Neuron (in vitro differentiated cells): ENCODE data around the gene INSR.
A peak's percentile ranks its signal among the peaks of the same experiment; 100 is the strongest.

Source experiments
- H2AFZ ChIP-seq: one replicate; pipeline ENCODE4 v1.6.1; 2013; ENCODE audit warnings: low read depth, mild to moderate bottlenecking, inconsistent platforms, low read length, moderate library complexity
- H3K27me3 ChIP-seq: one replicate; pipeline ENCODE4 v1.6.1; 2013; ENCODE audit warnings: low read length; ENCODE audit not compliant: insufficient read depth
- H3K36me3 ChIP-seq: one replicate; pipeline ENCODE4 v1.6.1; 2013; ENCODE audit warnings: low read length; ENCODE audit not compliant: insufficient read depth
- H3K4me1 ChIP-seq: one replicate; pipeline ENCODE4 v1.6.1; 2013; ENCODE audit warnings: low read length; ENCODE audit not compliant: insufficient read depth
- H3K4me3 ChIP-seq: 2 replicates; pipeline ENCODE4 v1.5.1; 2013; ENCODE audit warnings: mild to moderate bottlenecking, low read length, moderate library complexity
- H3K9me3 ChIP-seq: one replicate; pipeline ENCODE4 v1.6.1; 2013; ENCODE audit warnings: low read length

Gene INSR

DNA sequence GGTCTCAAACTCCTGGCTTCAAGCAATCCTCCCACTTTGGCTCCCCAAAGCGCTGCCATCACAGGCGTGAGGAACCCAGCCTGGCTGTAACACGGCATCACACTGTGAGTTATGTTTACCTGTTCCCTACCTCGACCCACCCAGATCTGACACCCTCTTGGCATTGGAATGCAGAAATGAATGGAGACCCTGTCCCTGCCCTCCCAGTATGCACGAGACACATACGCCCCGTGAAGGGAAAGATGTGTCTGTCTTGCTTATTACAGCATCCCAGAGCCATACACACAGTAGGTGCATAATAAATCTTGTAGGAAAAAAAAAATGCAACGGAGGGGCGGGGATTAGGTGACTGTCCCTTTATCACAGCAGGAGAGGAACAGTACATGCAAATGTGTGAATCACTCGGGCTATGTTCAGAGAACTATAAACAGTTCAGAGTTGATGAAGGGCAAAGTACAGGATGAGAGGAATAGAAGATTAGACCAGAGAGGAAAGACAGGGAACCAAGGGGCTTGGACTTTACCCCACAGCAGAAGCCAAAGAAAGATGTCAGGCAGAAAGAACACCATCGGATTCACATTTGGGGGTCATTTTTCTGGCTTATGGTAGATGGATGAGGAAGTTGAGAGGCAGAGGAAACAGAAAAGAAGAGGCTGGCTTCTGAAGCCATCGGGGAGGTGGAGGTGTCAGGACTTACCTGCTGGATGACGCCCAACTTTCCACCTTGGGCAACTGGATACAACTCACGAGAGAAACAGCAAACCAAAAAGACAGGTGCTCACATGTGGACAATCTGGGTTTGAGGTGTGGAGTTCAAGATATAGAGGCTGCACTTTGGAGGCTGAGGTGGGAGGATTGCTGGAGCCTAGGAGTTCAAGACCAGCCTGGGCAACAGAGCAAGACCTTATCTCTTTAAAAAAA is 94.3 kb downstream of the INSR start:
- peaks cover 13% of the 10 kb centered on the region for H3K4me1 ChIP-seq
- H3K36me3 ChIP-seq: no peaks in the 10 kb centered on the region
- no peak overlapping the region for H3K4me3 ChIP-seq
- no peak overlapping the region for H2AFZ ChIP-seq
- H3K9me3 ChIP-seq: no peaks in the 10 kb centered on the region
- H3K27me3 ChIP-seq: no peaks in the 10 kb centered on the region

DNA sequence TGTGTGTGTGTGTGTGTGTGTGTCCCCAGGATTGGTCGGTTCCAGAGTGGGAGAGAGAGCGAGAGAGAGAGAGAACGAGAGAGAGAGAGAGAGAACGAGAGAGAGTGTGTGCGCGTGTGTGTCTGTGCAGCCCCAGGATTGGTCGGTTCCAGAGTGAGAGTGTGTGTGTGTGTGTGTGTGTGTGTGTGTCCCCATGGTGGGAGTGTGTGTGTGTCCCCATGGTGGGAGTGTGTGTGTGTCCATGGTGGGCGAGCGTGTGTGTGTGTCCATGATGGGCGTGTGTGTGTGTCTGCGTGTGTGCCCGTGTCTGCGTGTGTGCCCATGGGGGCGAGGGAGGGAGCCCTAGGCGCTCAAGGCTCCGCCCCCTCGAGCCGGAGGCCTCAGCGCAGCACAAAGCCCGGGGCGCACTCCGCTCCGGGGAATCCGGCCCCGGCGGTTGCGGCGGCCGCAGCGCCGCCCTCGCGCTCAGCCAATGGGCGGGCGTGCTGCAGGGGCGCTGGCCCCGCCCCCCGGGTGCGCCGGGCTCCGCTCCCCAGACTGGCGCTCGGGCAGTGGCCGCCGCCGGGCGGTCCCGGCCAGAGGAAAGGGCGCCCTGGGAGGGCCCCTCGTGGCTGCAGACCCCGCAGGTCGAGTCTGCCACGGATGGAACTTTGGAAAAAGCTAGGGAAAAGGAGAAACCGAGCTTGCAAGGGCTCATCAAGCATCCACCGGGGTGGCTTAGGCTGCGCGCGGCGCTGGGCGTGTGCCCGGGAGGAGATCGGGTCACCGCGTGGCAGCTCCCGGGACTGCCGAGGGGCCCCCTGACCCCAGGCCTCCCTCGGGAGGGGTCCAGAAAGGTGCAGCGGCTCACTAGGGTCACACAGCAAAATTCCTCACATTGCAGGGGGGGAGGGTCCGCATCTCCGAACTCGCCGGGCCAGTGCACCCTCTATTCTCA is 96.2 kb downstream of the INSR start:
- peaks cover 13% of the 10 kb centered on the region for H3K4me1 ChIP-seq
- H3K4me3 ChIP-seq: peak overlapping the region; percentile 86
- no peaks in the 10 kb centered on the region for H3K27me3 ChIP-seq

DNA sequence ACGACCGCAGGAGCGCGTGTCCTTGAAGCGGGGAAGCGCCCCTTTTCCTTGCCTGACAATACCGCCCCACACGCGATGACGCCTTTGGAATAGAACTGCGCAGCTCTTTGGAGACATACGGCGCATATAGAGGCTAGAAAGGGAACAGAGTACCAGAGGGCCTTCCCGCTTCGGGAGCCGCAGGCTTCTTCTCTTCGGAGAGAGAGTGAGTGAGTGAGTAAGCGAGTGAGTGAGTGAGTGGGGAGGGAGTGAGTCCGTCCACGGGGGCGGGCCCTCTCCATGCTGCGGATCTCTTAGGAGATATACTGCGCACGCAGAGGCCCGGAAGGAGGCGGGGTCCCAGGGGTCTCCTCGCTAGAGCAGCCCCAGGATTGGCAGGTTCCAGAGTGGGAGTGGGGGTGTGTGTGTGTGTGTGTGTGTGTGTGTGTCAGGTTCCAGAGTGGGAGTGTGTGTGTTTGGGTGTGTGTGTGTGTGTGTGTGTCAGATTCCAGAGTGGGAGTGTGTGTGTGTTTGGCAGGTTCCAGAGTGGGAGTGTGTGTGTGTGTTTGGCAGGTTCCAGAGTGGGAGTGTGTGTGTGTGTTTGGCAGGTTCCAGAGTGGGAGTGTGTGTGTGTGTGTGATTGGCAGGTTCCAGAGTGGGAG is 97.0 kb downstream of the INSR start:
- H3K4me1 ChIP-seq: peaks cover 13% of the 10 kb centered on the region
- peak overlapping the region; percentile 64 for H3K4me3 ChIP-seq
- H3K27me3 ChIP-seq: no peaks in the 10 kb centered on the region
- no peaks in the 10 kb centered on the region for H3K9me3 ChIP-seq
- no peaks in the 10 kb centered on the region for H3K36me3 ChIP-seq
- H2AFZ ChIP-seq: peak overlapping the region; percentile 48

More for the DNA sequence above, 96.2 kb downstream of the INSR start:
- Histone ChIP-seq H2AFZ (peak overlapping the region; percentile 50), H3K9me3 (no peaks in the 10 kb centered on the region), H3K36me3 (no peaks in the 10 kb centered on the region)

DNA sequence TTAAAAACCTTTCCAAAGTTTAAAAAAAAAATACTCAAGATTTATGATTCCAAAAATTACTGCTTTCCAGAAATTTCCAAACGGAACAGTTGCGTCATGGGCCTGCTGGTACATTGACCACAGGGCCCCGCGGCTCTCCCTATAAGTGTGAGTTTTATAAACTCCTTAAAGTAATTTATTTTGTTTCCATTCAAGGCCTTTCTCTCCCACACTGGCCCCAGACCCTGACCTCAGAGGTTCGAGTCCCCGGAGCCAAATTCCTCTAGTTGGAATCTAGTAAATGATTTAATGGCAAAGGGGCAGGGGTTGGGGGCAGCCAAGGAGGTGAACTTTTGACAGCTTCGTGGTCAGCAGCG is 97.5 kb downstream of the INSR start:
- Histone ChIP-seq H3K9me3 (no peaks in the 10 kb centered on the region), H3K27me3 (no peaks in the 10 kb centered on the region), H3K36me3 (no peaks in the 10 kb centered on the region), H3K4me3 (peak overlapping the region; percentile 64), H3K4me1 (peaks cover 13% of the 10 kb centered on the region), H2AFZ (peak overlapping the region; percentile 48)

DNA sequence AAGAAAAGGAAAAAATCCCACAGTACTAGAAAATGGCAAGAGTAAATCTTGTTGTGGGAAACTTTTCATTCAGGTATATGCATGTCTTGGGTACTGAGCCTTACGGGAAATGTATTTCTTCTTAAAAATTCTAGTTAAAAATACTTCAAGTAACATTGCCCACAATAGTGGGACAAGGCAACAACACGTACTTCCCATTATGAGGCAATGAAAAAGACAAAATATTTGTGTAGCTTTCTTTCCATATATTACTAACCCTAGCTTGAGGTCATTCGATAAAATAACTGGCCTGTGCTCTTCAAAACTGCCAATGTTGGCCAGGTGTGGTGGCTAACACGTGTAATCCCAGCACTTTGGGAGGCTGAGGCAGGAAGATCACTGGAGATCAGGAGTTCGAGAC is 99.2 kb downstream of the INSR start:
- no peaks in the 10 kb centered on the region for H3K9me3 ChIP-seq
- H3K36me3 ChIP-seq: no peaks in the 10 kb centered on the region
- no peak overlapping the region for H2AFZ ChIP-seq
- H3K27me3 ChIP-seq: no peaks in the 10 kb centered on the region
- no peak overlapping the region for H3K4me3 ChIP-seq
- peaks cover 13% of the 10 kb centered on the region for H3K4me1 ChIP-seq

DNA sequence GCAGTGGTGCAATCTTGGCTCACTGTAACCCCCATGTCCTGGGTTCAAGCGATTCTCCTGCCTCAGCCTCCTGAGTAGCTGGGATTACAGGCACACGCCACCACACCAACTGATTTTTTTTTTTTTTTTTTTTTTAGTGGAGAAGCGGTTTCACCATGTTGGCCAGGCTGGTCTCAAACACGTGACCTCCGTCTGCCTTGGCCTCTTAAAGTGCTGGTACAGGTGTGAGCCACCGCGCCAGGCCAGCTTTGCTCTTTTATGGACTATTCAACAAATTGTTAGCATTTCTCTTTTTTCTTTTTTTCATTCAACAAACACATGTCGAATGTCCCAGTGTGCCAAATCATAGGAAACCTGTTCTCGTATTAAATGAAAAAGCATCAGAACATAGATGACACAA is 99.6 kb downstream of the INSR start:
- no peaks in the 10 kb centered on the region for H3K9me3 ChIP-seq
- peaks cover 13% of the 10 kb centered on the region for H3K4me1 ChIP-seq
- no peak overlapping the region for H3K4me3 ChIP-seq
- no peaks in the 10 kb centered on the region for H3K36me3 ChIP-seq
- no peaks in the 10 kb centered on the region for H3K27me3 ChIP-seq
- H2AFZ ChIP-seq: no peak overlapping the region

DNA sequence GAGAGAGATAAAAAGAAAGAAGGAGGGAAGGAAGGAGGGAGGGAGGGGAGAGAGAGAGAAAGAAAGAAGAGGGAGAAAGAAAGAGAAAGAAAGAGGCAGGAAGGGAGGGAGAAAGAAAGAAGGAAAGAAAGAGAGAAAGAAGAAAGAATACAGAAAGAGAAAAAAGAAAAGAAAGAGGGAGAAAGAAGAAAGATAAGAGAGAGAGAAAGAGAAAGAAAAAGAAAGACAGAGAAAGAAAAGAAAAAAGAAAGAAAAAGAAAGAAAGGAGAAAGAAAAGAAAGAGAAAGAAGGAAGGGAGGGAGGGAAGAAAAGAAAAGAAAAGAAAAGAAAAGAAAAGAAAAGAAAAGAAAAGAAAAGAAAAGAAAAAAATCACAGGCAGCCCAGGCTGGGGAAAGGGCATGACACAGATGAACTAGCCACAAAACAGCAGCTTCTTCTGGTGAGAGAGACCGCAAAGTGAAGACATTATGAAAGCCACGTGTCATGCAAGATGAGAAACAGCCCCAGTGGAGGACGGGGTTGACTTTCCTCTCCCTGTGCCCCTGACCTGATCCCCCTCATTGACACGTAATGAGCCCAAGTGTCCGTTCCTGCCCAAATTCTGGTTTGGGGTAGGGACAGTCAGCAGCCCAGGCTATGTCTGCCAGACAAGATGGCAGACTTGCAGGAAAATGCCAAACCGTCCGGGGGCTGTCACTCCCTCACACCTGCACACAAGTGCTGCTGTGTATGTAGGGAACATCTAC is 102.1 kb downstream of the INSR start:
- Histone ChIP-seq H3K4me3 (no peak overlapping the region), H3K4me1 (peaks cover 4% of the 10 kb centered on the region), H3K9me3 (no peaks in the 10 kb centered on the region), H2AFZ (no peak overlapping the region), H3K36me3 (no peaks in the 10 kb centered on the region), H3K27me3 (no peaks in the 10 kb centered on the region)

DNA sequence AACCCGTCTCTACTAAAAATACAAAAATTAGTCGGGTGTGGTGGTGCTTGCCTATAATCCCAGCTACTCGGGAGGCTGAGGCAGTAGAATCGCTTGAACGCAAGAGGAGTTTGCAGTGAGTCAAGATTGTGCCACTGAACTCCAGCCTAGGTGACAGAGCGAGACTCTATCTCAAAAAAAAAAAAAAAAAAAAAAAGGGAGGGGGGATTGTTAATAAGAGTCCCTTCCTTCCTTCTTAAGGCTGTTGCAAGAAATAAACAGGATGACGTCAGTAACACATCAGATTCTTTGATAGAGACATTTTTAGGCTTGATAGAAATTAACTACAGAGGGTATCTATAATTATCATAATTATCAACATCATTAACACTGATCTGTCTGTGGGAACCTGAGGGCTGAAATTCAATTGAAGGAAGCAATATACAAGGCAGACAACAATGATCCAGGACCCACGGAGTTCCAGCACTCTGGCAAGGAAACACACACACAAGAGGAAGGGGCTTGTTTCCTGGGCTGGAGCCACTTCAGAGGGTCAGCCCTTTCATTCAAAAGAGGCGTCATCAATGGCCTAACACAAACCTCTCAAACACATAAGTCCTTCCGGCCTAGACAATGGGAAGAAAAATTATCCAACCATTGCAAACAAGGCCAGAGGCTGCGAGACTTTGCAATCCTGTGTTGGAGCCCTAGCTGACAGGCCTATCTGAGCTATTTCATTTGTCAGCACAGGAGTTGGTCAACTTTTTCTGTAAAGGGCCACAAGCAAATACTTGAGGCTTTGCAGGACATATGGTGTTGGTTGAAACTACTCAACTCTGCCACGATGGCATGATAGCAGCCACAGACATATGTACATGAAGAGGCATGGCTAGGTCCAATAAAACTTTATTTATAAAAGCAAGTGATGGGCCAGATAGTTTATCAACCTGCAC is 105.2 kb downstream of the INSR start:
- no peak overlapping the region for H2AFZ ChIP-seq
- no peaks in the 10 kb centered on the region for H3K4me1 ChIP-seq
- H3K36me3 ChIP-seq: no peaks in the 10 kb centered on the region
- no peaks in the 10 kb centered on the region for H3K27me3 ChIP-seq
- H3K9me3 ChIP-seq: no peaks in the 10 kb centered on the region
- no peak overlapping the region for H3K4me3 ChIP-seq

DNA sequence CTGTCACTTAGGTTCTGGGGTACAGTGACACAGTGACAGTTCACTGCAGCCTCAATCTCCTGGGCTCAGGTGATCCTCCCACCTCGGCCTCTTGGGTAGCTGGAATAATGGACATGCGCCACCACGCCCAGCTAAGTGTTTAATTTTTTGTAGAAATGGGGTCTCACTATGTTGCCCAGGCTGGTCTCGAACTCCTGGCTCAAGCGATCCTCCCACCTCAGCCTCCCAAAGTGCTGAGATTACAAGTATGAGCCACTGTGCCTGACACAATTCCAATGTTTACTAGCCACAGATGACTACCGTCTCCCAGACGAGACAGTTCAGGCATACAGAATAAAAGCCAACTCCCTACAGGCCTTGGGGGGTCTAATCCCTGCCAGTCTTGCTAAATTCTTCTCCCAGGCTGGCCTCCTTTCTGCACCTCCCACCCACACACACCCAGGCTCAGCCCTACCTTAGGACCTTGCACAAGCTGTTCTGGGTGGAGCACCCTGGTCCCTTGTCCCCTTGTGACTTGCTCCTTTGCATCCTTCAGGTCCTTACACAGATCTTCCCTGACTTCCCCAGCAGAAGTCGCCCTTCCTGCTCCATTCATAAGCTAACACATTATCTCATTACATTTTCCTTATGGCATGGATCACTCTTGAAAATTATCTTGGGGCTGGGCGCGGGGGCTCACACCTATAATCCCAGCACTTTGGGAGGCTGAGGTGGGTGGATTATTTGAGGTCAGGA is 106.4 kb downstream of the INSR start:
- H3K4me3 ChIP-seq: no peak overlapping the region

DNA sequence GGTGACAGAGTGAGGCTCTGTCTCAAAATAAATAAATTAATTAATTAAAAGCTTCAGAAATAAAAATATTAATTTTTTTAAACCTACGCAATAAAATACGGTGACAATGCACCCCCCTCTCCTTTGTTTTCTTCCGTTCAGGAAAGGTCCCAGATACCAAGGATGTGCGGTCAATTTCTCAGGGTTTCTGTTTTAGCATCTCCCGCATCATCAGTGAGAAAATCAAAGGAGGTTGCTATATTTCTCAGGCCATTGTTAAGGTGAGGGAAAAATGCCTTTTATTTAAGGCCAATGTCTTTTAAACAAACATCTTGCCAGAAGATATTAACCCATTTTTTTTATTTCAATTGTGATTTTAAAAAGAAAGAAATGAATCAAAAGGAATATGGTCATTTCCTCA is 111.7 kb downstream of the INSR start:
- Histone ChIP-seq H3K9me3 (peaks cover 3% of the 10 kb centered on the region), H3K4me3 (no peak overlapping the region)

More for the DNA sequence above, 106.4 kb downstream of the INSR start:
- H3K36me3 ChIP-seq: no peaks in the 10 kb centered on the region
- no peaks in the 10 kb centered on the region for H3K4me1 ChIP-seq
- H3K27me3 ChIP-seq: no peaks in the 10 kb centered on the region
- H2AFZ ChIP-seq: no peak overlapping the region
- H3K9me3 ChIP-seq: no peaks in the 10 kb centered on the region

DNA sequence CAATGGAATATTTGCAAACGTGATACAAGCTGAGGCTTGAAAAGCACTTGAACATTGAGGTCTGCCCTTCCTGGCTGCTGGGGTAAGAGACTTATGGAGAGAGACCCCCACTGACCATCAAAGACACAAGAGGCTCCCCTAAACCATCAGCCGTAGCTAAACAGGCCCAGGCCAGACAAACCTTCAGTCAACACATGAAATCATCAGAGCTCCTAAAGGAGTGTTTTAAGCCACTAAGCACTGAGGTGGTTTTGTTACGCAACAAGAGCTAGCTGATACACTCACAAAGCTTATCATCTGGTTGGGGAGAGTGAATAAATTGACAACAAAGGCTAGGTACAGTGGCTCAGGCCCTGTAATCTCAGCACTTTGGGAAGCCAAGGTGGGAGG is 114.3 kb downstream of the INSR start:
- Histone ChIP-seq H3K9me3 (peaks cover 6% of the 10 kb centered on the region), H3K4me3 (no peak overlapping the region), H2AFZ (no peak overlapping the region), H3K4me1 (no peaks in the 10 kb centered on the region), H3K36me3 (peaks cover 2% of the 10 kb centered on the region), H3K27me3 (no peaks in the 10 kb centered on the region)

More for the DNA sequence above, 111.7 kb downstream of the INSR start:
- Histone ChIP-seq H3K4me1 (no peaks in the 10 kb centered on the region), H3K27me3 (no peaks in the 10 kb centered on the region), H2AFZ (no peak overlapping the region), H3K36me3 (no peaks in the 10 kb centered on the region)
